Neutrophil (primary cell): ENCODE measurements around the gene MRTFB.

Source experiments
- H3K27ac ChIP-seq: fragments of 200-600 bp; sonication (generic); 2 replicates; pipeline ENCODE4 v1.5.1; 2016; ENCODE audit warnings: mild to moderate bottlenecking, moderate library complexity
- H3K27me3 ChIP-seq: fragments of 200-600 bp; sonication (generic); 2 replicates; pipeline ENCODE4 v1.6.0; 2016; ENCODE audit warnings: mild to moderate bottlenecking
- H3K36me3 ChIP-seq: fragments of 200-600 bp; sonication (generic); 2 replicates; pipeline ENCODE4 v1.5.1; 2017
- H3K4me1 ChIP-seq, 2 experiments: fragments of 200-600 bp in 1 of 2; sonication (generic) in 1 of 2; 1 replicate in 1 of 2; 2 replicates in 1 of 2; pipeline versions ENCODE4 v1.5.1 to v1.6.1; 2013 to 2016; ENCODE audit warnings: low read depth in 1 of 2, low read length in 1 of 2, mild to moderate bottlenecking in 1 of 2, moderate library complexity in 1 of 2; ENCODE audit not compliant: control insufficient read depth in 1 of 2, insufficient read depth in 1 of 2
- H3K4me3 ChIP-seq, 2 experiments: fragments of 200-600 bp in 1 of 2; sonication (generic) in 1 of 2; 1 replicate in 1 of 2; 2 replicates in 1 of 2; pipeline ENCODE4 v1.5.1; 2013 to 2016; ENCODE audit warnings: low read depth in 1 of 2, low read length in 1 of 2, mild to moderate bottlenecking in 1 of 2, moderate library complexity in 1 of 2
- H3K9me3 ChIP-seq: fragments of 200-600 bp; sonication (generic); 2 replicates; pipeline ENCODE4 v1.5.1; 2016
- CTCF ChIP-seq: fragments of 200-600 bp; sonication (generic); IDR thresholded peaks from 2 replicates; pipeline ENCODE4 v1.5.1; 2016; ENCODE audit warnings: antibody characterized with exemption

Gene MRTFB

GRCh38 chr16:14249291-14250032, 178.3 kb downstream of the MRTFB start:
- Histone ChIP-seq H3K9me3 (no peaks in the 10 kb centered on the region), H3K36me3 (peaks cover 25% of the 10 kb centered on the region)
- TF ChIP-seq CTCF: no peak

GRCh38 chr16:14251419-14251818, 180.3 kb downstream of the MRTFB start:
- no peaks in the 10 kb centered on the region for H3K4me1 ChIP-seq
- H3K36me3 ChIP-seq: peaks cover 24% of the 10 kb centered on the region
- no peak overlapping the region for H3K27ac ChIP-seq
- no peak overlapping the region for H3K4me3 ChIP-seq
- no peaks in the 10 kb centered on the region for H3K9me3 ChIP-seq
- no peak for TF ChIP-seq CTCF
- H3K27me3 ChIP-seq: no peaks in the 10 kb centered on the region

More at GRCh38 chr16:14249291-14250032, 178.3 kb downstream of the MRTFB start:
- Histone ChIP-seq H3K4me1 (no peaks in the 10 kb centered on the region), H3K4me3 (no peak overlapping the region), H3K27ac (no peak overlapping the region), H3K27me3 (no peaks in the 10 kb centered on the region)

GRCh38 chr16:14252860-14253259, 181.7 kb downstream of the MRTFB start:
- H3K36me3 ChIP-seq: peaks cover 10% of the 10 kb centered on the region
- no peaks in the 10 kb centered on the region for H3K9me3 ChIP-seq
- H3K4me3 ChIP-seq: no peak overlapping the region
- H3K4me1 ChIP-seq: no peaks in the 10 kb centered on the region
- TF ChIP-seq CTCF: no peak
- no peak overlapping the region for H3K27ac ChIP-seq
- no peaks in the 10 kb centered on the region for H3K27me3 ChIP-seq

- no peak for TF ChIP-seq CTCF
- Histone ChIP-seq H3K36me3 (peaks cover 11% of the 10 kb centered on the region), H3K9me3 (no peaks in the 10 kb centered on the region), H3K27me3 (no peaks in the 10 kb centered on the region), H3K27ac (no peak overlapping the region), H3K4me1 (no peaks in the 10 kb centered on the region), H3K4me3 (no peak overlapping the region)
These were observed 191.9 kb downstream of the MRTFB start for GRCh38 chr16:14263011-14263410.

- TF ChIP-seq CTCF: no peak
- Histone ChIP-seq H3K36me3 (peaks cover 11% of the 10 kb centered on the region), H3K9me3 (no peaks in the 10 kb centered on the region), H3K4me3 (no peak overlapping the region), H3K4me1 (no peaks in the 10 kb centered on the region), H3K27me3 (no peaks in the 10 kb centered on the region), H3K27ac (no peak overlapping the region)
These were observed 192.7 kb downstream of the MRTFB start for GRCh38 chr16:14263769-14264168.
